Jurkat, Clone E6-1 (cell line): ENCODE measurements around the gene GSTM3.
"Not testable (repeated sequence)": the region's sequence is repeated elsewhere in the genome, so short reads cannot be mapped to it uniquely, and the experiment has no call there.

Source experiments
- DNase-seq: peaks from one replicate; pipeline ENCODE4 v3.0.0-alpha.2; 2011; ENCODE audit warnings: low read depth, low spot score
- H3K4me3 ChIP-seq: 2 replicates; pipeline ENCODE4 v1.5.1; 2011; ENCODE audit warnings: mild to moderate bottlenecking, low read length, control low read depth, moderate library complexity

The GSTM3 gene

DNA sequence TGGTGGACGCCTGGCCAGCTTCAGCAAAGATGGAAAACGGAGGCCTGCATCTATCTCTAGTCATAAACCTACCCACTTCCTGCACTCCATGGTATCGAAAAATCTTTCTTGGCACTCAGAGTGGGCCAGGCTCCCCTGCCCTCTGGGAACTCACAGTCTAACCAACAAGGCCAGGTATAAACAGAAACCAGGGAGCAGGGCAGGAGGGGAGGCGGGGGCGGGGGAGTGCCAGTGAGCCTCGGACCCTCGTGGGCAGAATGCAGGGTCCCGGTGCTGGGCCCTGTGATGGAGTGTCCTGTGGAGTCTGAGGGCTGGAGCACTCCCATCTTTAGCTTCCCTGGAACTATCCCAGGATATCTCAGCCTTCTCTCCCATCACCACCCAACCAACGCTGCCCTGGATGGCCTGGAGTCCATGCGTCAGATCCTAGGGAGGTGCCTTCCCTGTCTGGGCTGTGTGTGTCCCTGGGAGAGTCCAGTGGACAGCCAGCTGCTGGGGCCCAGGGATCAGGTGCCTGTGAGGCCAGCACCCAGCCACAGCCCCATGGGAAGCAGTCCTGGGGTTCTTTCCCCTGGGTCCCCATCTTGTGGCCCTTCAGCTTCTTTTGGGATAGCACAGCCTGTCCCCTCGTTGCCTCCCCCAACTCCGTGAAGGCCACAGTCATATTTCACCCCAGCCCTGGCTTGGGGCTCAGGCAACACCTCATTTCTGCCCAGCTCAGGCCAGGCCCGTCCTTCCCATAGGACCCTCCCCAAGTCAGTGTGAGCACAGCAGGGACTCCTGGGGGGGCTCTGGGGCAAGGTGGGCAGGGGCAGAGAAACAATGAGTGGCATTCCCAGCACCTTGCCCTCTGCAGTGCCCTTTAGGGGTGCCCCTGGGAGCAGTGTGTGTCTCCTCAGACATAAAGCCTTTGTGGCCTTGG, 24.0 kb upstream of the GSTM3 start:
- no peak overlapping the region for H3K4me3 ChIP-seq
- no peak for DNase-seq

- H3K4me3 ChIP-seq, result no peak within 1 kb of the TSS
- DNase-seq, result no peak
Measured at GRCh38 chr1:109763646-109764415, 23.0 kb upstream of the GSTM3 start, which contains the start of gene EPS8L3. Gene EPS8L3, minus strand, starts transcription at chr1:109763923. Its CDS starts 2,174 bp downstream, at chr1:109761749.

DNA sequence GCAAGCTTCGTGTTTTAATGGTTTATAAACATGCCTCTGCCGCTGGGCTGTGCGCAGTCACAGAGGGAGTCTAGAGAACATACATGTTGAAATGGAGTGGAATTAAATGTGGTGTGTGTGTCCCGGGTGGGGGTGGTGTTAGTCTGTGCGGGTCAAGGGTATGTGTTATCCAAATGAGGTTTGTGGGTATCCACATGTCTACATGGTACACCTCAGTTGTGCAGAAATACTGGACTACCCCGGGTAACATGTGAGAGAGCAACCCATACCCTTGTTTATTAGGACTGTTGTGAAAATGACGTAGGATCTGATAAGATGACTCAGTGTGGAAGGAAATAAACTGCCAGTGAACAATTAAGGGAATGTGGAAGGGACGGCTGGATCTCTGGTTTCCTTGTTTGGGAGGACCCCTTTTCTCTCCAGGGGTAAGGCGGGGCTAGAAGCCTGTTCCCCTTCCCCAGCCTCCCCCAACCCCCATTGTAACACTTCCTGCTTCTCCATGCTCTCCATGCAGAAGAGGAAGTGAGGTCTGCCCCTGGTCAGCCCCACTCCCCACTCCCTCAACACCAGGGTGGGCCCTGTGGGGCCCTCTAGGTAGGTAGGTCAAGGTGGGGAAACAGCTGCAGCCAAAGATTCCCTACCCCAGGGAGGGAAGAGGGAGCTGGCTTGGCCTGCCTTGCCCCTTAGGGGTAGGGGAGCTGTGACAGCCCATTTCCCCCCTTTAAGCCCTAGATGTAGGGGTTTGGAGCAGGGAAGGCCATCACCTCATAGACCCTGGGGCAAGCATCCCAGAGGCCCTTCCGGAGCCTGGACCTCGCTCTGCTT, 22.2 kb upstream of the GSTM3 start:
- no peak for DNase-seq
- H3K4me3 ChIP-seq, result no peak overlapping the region

GRCh38 chr1:109762039-109762585, 21.3 kb upstream of the GSTM3 start:
- no peak for DNase-seq
- H3K4me3 ChIP-seq, result no peak overlapping the region

- no peak for DNase-seq
- no peak overlapping the region for H3K4me3 ChIP-seq
Measured at GRCh38 chr1:109761227-109762038, 20.6 kb upstream of the GSTM3 start.

DNA sequence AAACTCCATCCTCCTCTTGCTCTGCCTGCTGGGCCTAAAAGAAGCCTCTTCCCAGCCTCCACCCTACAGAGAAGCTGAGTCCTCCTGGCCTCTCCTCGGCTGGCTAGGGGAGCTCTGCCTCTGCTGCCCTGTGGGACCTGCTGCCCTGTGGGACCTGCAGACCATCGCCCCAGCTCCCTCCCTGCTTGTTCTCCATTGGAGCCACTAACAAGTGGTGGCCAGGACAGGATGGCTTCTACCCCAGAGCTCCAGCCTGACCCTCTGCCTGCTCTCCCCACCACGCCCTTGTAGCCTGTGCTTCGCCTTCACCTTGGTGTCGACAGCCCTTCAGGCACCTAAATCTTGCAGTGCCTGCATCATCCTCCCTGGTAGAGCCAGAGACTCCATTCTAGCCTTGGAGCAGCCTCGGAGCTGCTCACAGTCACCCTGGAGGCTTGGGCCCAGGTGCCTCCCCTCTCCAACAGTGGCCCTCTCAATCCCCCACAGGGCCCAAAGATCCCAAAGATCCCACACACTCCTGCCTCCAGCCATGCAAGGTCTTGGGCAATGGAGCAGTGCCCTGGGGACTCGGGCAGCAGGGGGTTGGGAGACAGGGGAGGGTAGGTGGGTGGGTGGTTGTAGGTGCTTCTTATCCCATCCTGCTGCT, 19.9 kb upstream of the GSTM3 start:
- DNase-seq, result no peak
- H3K4me3 ChIP-seq, result no peak overlapping the region

DNA sequence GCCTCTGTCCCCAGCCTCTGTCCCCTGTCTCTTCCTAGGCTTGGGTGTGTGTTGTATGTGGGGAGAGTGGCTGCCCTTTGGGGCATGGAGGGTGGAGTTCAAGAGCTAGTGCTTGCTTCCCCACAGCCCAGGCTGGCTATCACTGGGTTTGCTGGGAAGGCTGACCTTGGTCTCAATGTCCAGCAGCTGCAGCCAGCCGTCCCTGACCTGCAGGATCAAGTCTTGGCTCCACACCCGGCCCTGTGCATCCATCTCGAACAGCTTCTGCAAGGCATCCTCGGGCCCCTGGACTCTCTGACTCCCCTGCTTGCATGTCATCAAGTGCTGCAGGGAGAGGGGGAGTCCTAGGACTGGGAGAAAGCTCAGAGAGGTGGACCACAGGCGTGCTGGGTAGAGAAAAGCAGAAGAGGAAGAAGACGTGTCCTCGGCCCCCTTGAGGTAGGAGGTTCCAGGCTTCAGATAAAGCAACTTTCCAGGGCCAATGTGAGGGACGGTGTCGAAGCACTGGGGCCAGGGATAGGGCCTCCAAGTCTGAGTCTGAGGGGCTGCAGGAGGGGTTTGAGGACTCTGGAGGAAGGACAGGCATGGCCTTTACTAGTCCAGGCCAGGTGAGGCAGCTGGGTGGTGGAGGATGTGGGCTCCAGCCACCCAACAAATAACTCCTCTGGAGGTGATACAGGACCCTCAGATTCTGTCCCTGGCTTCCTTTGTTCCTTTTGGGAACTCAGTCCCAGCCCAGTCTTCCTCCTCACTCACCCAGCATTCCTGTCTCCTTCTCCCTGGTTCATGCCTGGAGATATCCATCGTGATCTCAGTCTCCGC, 18.9 kb upstream of the GSTM3 start:
- no peak overlapping the region for H3K4me3 ChIP-seq
- no peak for DNase-seq

GRCh38 chr1:109757936-109758786, 17.3 kb upstream of the GSTM3 start:
- DNase-seq, result no peak
- no peak overlapping the region for H3K4me3 ChIP-seq

GRCh38 chr1:109756848-109757521, 16.1 kb upstream of the GSTM3 start:
- no peak overlapping the region for H3K4me3 ChIP-seq

DNA sequence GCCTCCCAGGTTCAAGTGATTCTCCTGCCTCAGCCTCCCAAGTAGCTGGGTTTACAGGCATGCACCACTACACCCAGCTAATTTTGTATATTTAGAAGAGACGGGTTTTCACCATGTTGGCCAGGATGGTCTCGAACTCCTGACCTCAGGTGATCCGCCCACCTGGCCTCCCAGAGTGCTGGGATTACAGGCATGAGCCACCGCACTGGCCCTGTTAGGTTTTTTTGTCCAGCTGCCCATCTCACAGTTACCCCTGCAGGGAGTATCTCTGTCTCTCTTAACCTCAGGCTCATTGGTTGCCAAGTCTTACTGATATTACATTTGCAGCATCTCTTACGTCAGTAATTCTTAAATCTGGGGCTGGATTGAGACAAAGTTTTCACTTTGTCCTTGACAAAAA, 15.5 kb upstream of the GSTM3 start:
- H3K4me3 ChIP-seq, DNase-seq: not testable (repeated sequence)

More at GRCh38 chr1:109756848-109757521, 16.1 kb upstream of the GSTM3 start:
- DNase-seq, result no peak

DNA sequence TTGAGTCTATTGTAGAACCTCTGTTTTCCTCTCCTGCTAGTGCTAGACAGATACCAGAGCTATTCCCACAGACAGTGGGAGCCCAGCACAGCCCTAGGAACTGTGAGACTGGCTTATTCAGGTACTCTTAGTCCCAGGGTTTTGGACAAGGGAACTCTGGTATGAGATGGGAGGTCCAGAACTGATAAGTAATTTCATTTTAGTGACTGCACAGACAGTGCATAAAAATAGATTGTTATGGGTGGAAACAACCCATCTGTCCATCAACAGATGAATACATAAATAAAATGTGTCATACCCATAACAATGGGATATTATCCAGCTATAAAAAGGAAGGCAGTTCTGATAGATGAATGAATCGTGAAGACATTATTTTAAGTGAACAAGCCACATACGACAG, 13.9 kb upstream of the GSTM3 start:
- no peak overlapping the region for H3K4me3 ChIP-seq
- no peak for DNase-seq

- DNase-seq, result no peak
- no peak overlapping the region for H3K4me3 ChIP-seq
Measured at GRCh38 chr1:109751531-109752260, 10.9 kb upstream of the GSTM3 start.

DNA sequence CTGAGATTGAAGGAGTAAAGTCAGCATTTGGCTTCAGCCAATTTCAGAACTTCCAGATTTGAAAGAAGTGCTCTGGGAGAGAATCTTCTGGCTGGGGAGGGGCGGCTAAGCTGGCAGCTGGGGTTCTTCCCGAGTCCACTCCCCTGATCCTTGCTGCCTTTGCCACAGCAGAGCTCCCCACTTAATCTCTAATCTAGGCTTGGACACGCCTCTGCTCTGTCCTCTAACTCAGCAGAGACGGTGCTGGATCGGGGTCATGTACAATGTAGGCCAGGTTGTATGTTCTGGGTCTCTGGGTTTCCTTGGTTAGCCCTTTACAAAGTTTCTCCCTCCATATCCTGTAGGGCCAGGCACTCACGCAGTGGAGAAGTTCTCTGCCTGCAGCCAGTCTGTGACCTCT, 10.1 kb upstream of the GSTM3 start:
- no peak overlapping the region for H3K4me3 ChIP-seq
- DNase-seq, result no peak

GRCh38 chr1:109750241-109750882, 9.5 kb upstream of the GSTM3 start:
- DNase-seq, result no peak
- H3K4me3 ChIP-seq, result no peak overlapping the region

- no peak for DNase-seq
- no peak overlapping the region for H3K4me3 ChIP-seq
Measured at GRCh38 chr1:109749221-109749620, 8.4 kb upstream of the GSTM3 start.
